ENCODE data around the gene TRNT1.

DNA sequence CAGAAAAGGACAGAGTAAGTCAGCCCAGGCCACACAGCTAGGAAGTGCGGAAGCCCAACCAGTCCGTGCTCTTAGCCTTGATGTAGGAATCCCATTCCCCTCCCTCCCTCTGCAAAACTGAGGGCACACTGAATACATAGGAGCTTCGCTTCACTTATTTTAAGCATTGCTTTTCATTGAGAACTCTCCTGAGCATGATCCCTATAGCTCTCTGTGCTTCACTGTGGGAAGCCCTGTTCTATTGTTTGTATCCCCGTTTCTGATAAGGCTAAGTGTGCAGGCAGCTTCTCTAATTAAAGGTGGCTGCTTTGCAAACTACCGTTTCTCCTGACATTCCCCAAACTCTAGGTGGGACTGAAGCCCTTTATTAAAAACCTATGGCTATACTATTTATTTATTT, 46.4 kb upstream of the TRNT1 start:
- TF ChIP-seq, protein P1, sequence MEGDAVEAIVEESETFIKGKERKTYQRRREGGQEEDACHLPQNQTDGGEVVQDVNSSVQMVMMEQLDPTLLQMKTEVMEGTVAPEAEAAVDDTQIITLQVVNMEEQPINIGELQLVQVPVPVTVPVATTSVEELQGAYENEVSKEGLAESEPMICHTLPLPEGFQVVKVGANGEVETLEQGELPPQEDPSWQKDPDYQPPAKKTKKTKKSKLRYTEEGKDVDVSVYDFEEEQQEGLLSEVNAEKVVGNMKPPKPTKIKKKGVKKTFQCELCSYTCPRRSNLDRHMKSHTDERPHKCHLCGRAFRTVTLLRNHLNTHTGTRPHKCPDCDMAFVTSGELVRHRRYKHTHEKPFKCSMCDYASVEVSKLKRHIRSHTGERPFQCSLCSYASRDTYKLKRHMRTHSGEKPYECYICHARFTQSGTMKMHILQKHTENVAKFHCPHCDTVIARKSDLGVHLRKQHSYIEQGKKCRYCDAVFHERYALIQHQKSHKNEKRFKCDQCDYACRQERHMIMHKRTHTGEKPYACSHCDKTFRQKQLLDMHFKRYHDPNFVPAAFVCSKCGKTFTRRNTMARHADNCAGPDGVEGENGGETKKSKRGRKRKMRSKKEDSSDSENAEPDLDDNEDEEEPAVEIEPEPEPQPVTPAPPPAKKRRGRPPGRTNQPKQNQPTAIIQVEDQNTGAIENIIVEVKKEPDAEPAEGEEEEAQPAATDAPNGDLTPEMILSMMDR (conservative IDR thresholded peaks at IDR 0.05; ENCODE audit: low read depth, low read length) = no peak
- TF ChIP-seq EZH2 (IDR thresholded peaks at IDR 0.05; ENCODE audit: low read length, unreplicated experiment) = no peak
- TF ChIP-seq EZH2phosphoT487 (IDR thresholded peaks at IDR 0.05; ENCODE audit: borderline replicate concordance, low read length) = no peak
